ENCODE results near the gene GRIA4. TPM values are rescaled to one million over a fixed set of nuclear protein-coding genes. Genes with fewer than 3 reads are reported as not detected.

Gene GRIA4
- total RNA-seq, 1 donor from 2014 or later, result 0.27 TPM

GRCh38 chr11:105857728-105858127 is 247.9 kb downstream of the GRIA4 start:
- Mint-ChIP-seq H3K4me3 (ENCODE audit: unreplicated experiment) (no peak overlapping the region), H3K9me3 (ENCODE audit: unreplicated experiment) (no peaks in the 10 kb centered on the region), H3K4me1 (ENCODE audit: low read depth, unreplicated experiment) (no peaks in the 10 kb centered on the region), H3K27me3 (ENCODE audit: low read depth, unreplicated experiment) (no peaks in the 10 kb centered on the region), H3K27ac (ENCODE audit: unreplicated experiment) (no peak overlapping the region), H3K36me3 (ENCODE audit: low read depth, unreplicated experiment) (no peaks in the 10 kb centered on the region)
- Histone ChIP-seq H2AFZ (ENCODE audit: low read depth, low read length) (no peak overlapping the region), H3K36me3 (ENCODE audit: insufficient read depth, low read length) (no peaks in the 10 kb centered on the region), H3K27ac (ENCODE audit: low read depth, low read length) (no peak overlapping the region), H3K79me2 (ENCODE audit: insufficient read depth, low read length) (no peaks in the 10 kb centered on the region), H4K20me1 (ENCODE audit: insufficient read depth, low read length) (no peaks in the 10 kb centered on the region), H3K4me1 (ENCODE audit: insufficient read depth, low read length) (no peaks in the 10 kb centered on the region), H3K9ac (ENCODE audit: low read length) (no peak overlapping the region), H3K4me3 (ENCODE audit: insufficient read depth, low read depth, low read length) (no peak overlapping the region), H3K4me2 (ENCODE audit: low read length) (no peak overlapping the region), H3K9me3 (ENCODE audit: insufficient read depth, low read depth, low read length) (no peaks in the 10 kb centered on the region), H3K27me3 (ENCODE audit: insufficient read depth, low read length) (no peaks in the 10 kb centered on the region)
- DNase-seq (ENCODE audit: low read depth), result no peak
- TF ChIP-seq EZH2 (IDR thresholded peaks at IDR 0.05; ENCODE audit: insufficient read depth, low read length), result no peak
- TF ChIP-seq CTCF (IDR thresholded peaks at IDR 0.05; ENCODE audit: insufficient read depth, low read depth, low read length), result no peak
- no peak for FAIRE-seq

- H3K36me3 Mint-ChIP-seq (ENCODE audit: low read depth, unreplicated experiment), result no peaks in the 10 kb centered on the region
- TF ChIP-seq EZH2 (IDR thresholded peaks at IDR 0.05; ENCODE audit: insufficient read depth, low read length), result no peak
- TF ChIP-seq CTCF (IDR thresholded peaks at IDR 0.05; ENCODE audit: insufficient read depth, low read depth, low read length), result no peak
- H3K27ac ChIP-seq (ENCODE audit: low read depth, low read length), result no peak overlapping the region
- H3K4me3 ChIP-seq (ENCODE audit: insufficient read depth, low read depth, low read length), result no peak overlapping the region
- no peak overlapping the region for H3K27ac Mint-ChIP-seq (ENCODE audit: unreplicated experiment)
- no peaks in the 10 kb centered on the region for H3K36me3 ChIP-seq (ENCODE audit: insufficient read depth, low read length)
- H3K27me3 ChIP-seq (ENCODE audit: insufficient read depth, low read length), result no peaks in the 10 kb centered on the region
- H2AFZ ChIP-seq (ENCODE audit: low read depth, low read length), result no peak overlapping the region
- H3K79me2 ChIP-seq (ENCODE audit: insufficient read depth, low read length), result no peaks in the 10 kb centered on the region
- H3K9ac ChIP-seq (ENCODE audit: low read length), result no peak overlapping the region
- no peak overlapping the region for H3K4me3 Mint-ChIP-seq (ENCODE audit: unreplicated experiment)
- no peaks in the 10 kb centered on the region for H3K9me3 Mint-ChIP-seq (ENCODE audit: unreplicated experiment)
- H3K4me1 Mint-ChIP-seq (ENCODE audit: low read depth, unreplicated experiment), result no peaks in the 10 kb centered on the region
- H3K4me1 ChIP-seq (ENCODE audit: insufficient read depth, low read length), result no peaks in the 10 kb centered on the region
- FAIRE-seq (no peak), DNase-seq (ENCODE audit: low read depth) (no peak)
- H3K27me3 Mint-ChIP-seq (ENCODE audit: low read depth, unreplicated experiment), result no peaks in the 10 kb centered on the region
- no peak overlapping the region for H3K4me2 ChIP-seq (ENCODE audit: low read length)
- no peaks in the 10 kb centered on the region for H3K9me3 ChIP-seq (ENCODE audit: insufficient read depth, low read depth, low read length)
- no peaks in the 10 kb centered on the region for H4K20me1 ChIP-seq (ENCODE audit: insufficient read depth, low read length)
Observed at GRCh38 chr11:105858841-105859240, 249.0 kb downstream of the GRIA4 start.

GRCh38 chr11:105860105-105860504 is 250.2 kb downstream of the GRIA4 start:
- DNase-seq (ENCODE audit: low read depth) (no peak), FAIRE-seq (no peak)
- no peaks in the 10 kb centered on the region for H3K9me3 Mint-ChIP-seq (ENCODE audit: unreplicated experiment)
- H3K9me3 ChIP-seq (ENCODE audit: insufficient read depth, low read depth, low read length), result no peaks in the 10 kb centered on the region
- no peaks in the 10 kb centered on the region for H3K36me3 ChIP-seq (ENCODE audit: insufficient read depth, low read length)
- H4K20me1 ChIP-seq (ENCODE audit: insufficient read depth, low read length), result no peaks in the 10 kb centered on the region
- no peak overlapping the region for H3K27ac Mint-ChIP-seq (ENCODE audit: unreplicated experiment)
- H3K9ac ChIP-seq (ENCODE audit: low read length), result no peak overlapping the region
- H3K4me1 ChIP-seq (ENCODE audit: insufficient read depth, low read length), result no peaks in the 10 kb centered on the region
- no peak overlapping the region for H3K27ac ChIP-seq (ENCODE audit: low read depth, low read length)
- H3K4me3 ChIP-seq (ENCODE audit: insufficient read depth, low read depth, low read length), result no peak overlapping the region
- H3K4me1 Mint-ChIP-seq (ENCODE audit: low read depth, unreplicated experiment), result no peaks in the 10 kb centered on the region
- H3K4me2 ChIP-seq (ENCODE audit: low read length), result no peak overlapping the region
- H3K36me3 Mint-ChIP-seq (ENCODE audit: low read depth, unreplicated experiment), result no peaks in the 10 kb centered on the region
- TF ChIP-seq CTCF (IDR thresholded peaks at IDR 0.05; ENCODE audit: insufficient read depth, low read depth, low read length) (no peak), EZH2 (IDR thresholded peaks at IDR 0.05; ENCODE audit: insufficient read depth, low read length) (no peak)
- H3K4me3 Mint-ChIP-seq (ENCODE audit: unreplicated experiment), result no peak overlapping the region
- no peaks in the 10 kb centered on the region for H3K79me2 ChIP-seq (ENCODE audit: insufficient read depth, low read length)
- no peaks in the 10 kb centered on the region for H3K27me3 Mint-ChIP-seq (ENCODE audit: low read depth, unreplicated experiment)
- no peaks in the 10 kb centered on the region for H3K27me3 ChIP-seq (ENCODE audit: insufficient read depth, low read length)
- H2AFZ ChIP-seq (ENCODE audit: low read depth, low read length), result no peak overlapping the region
